Muscle of arm (tissue), 12 donors: ENCODE data around the gene NINJ2. TPM values are rescaled to one million over a fixed set of nuclear protein-coding genes. Genes with fewer than 3 reads are reported as not detected.
A peak's percentile ranks its signal among the peaks of the same experiment; 100 is the strongest.
"Not testable (repeated sequence)": the region's sequence is repeated elsewhere in the genome, so short reads cannot be mapped to it uniquely, and the experiment has no call there.

Source experiments
- DNase-seq: peaks from one replicate; pipeline ENCODE4 v3.0.0-alpha.2; 2013
- polyA plus RNA-seq, 12 donors: library from polyadenylated mRNA; unstranded; fragments of 120-200 nt; gene quantifications; one replicate each; pipeline ENCODE4 v1.2.1, GENCODE V29; 2013; ENCODE audit not compliant: insufficient read length in 12 of 12

Gene NINJ2
- polyA plus RNA-seq, 12 donors: 3.4 to 6.2 (median 4.8) TPM; not detected in 2

DNA sequence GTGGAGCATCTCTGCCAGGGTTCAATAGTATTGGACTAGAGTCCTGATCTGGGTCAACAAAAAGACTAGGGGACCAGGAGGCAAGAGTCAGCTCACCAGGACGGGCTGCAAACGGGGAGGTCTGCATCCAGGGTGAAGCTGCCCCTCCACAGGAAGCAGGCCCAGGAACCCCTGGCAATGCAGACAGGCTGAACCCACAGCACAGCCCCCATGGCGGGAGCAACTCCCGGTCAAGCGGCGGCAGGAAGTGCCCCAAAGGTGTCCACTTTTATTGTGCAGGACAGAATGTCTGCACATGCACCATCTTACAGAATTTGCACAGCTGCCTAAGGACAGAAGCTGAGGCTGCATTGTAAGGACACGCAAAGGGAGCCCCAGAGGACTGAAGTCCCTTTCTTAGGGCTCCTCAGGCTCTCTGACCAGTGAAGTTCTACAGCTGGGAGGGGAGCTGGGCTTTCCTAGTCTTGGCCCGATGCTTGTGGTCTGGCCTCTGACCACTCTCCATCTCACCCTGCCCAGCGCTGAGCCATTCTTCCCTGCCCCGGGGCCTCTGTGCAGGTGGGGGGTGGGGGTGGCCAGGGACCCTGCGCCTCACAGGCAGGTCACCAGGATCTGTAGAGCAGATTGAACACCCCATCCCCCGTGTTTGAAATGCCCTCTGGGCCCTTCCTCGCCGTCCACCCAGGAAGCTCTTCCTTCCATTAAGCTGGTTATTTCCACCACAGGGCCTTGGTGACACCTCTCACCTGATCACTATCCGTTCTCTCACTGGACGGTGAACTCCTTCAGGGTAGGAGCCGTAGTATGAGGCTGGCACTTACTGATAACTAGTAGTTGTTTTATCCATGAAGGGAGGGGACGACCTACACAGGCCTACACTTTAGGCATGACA, 75.9 kb downstream of the NINJ2 start:
- no peak for DNase-seq

DNA sequence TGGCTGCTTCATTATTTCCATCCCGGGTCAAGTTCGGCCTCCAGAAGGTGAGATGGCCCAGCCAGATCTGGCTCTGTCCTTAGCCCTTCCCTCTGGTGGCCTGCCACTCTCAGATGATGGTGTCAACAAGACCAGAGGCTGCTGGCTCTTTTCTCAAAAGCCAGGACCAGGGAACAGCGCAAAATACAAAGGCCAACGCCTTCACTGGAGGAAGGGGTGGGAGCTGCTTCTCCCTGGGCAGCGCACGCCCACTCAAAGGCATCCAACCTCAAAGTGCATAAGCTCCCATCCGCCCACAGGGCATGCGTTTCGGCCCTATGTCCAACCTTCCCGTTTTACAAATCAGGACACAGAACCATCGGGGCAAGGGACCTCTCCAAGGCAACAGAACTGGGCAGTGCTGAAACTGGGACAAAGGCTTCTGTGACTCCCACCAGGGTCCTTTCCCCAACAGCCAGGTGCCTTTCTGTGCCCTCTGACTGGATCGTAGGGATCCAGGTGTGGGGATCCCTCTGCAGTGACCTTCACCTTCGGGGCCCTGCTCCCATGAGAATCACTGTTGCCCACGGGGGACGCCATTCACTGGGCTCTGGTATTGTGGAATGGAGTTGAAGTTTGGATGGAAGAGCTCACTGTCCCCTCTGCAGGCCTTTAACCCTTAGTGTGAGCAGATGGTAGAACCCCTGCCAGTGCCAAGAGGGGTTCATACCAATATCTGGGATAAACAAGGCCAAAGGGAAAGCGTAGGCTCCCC, 76.8 kb downstream of the NINJ2 start:
- no peak for DNase-seq

DNA sequence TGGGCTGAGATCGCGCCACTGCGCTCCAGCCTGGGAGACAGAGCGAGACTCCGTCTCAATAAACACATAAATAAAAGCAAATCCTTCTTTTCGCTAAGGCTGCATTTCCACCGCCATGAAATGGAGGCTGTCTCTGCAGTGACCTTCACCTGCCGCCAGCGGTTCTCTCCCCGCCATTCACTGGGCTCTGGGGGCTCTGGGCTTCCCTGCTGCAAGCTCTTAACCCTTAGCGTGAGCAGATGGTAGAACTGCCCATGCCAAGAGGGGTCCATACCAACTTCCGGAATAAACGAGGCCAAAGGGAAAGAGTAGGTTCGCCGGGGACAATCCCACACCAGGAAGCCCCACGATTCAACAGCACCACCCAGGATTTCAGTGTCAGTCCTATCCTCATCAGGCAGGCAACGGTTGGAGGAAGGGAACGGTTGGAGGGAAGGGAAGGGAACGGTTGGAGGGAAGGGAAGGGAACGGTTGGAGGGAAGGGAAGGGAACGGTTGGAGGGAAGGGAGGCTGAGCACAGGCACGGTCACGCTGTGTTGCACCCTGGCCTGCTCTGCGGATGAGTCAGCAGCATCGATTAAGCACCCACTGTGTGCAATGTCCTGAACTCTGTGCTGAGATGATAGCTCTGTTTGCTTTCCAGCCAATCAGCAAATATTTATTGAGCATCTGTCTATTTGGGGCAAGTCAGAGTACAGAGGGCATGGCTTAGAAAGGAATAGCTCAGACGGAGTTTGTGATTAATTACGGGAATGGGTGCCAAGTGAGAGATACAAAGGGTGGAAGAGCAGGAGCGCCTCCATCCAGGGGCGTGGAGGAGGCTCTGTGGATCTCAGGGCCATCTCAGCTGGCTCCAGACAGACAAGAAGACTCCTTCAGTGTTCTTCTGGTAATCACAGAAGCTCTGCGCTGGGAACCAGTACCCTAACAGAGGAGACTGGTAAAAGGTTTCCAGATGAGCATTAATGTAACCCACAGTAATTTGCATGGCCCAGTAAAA, 77.9 kb downstream of the NINJ2 start:
- DNase-seq: no peak

DNA sequence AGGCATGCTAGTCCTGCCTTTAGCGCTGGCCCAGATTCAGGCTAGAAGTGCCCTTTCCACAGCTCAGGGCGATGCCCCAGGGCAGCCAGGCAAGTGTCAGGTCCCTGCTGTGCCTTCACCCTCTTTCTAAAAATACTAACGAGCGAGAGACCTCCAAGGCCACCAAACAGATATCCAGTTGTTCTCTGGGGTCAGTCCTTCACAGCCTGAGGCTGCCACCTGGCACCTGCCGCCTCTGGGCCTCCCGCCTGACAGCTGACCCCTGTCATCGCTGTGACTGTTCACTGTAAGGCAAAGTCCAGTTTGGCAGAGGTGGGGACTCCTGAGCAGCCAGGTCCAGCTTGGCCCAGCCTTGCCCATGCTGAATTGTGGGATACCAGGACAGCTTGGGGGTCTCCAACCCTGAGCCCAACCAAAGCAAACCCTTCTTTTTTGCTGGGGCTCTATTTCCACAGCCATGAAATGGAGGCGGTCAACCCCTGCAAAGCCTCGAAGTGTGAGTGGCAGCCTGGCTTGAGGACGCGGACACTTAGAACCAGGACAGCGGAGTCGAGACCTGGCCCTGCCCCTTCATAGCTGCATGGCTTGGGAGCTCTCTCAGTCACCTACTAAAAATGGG, 79.9 kb downstream of the NINJ2 start:
- DNase-seq: no peak

DNA sequence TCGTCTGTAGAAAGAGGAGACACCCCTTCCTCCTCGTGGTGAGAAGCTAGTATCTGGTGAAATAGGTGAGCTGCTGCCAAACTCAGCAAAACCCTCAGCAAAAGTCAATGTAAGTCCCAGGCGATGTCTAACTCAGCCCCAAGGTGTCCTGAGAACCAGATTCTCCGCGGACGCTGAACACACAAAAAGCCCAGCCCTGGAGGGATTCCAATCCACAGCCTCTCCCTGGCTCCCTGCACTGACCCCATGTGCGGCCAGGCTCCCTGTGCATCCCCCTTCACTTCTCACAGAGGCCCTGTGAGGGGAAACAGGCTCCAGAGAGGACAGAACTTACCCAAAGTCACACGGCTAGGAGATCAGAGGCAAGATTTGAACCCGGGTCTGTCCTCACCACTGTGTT, 81.5 kb downstream of the NINJ2 start:
- DNase-seq: no peak

DNA sequence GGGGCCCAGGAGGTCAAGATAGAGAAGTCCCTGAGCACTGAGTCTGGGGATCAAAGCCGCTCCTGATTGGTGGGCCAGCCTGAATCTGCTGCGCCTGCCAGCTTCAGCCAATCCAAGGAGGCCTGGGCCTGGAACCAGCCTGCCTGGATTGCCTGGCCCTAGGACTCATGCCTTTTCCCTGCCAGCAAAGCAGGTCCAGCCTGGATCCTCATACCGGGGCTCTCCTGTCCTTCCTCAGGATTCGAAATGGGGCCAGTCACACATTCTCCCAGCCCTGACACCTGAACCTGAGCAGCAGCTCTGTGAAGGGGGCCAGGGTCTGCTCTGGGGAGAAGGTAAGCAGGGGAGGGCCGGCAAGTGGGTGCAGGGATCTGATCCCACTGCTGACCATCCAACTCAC, 81.9 kb downstream of the NINJ2 start:
- DNase-seq: no peak

DNA sequence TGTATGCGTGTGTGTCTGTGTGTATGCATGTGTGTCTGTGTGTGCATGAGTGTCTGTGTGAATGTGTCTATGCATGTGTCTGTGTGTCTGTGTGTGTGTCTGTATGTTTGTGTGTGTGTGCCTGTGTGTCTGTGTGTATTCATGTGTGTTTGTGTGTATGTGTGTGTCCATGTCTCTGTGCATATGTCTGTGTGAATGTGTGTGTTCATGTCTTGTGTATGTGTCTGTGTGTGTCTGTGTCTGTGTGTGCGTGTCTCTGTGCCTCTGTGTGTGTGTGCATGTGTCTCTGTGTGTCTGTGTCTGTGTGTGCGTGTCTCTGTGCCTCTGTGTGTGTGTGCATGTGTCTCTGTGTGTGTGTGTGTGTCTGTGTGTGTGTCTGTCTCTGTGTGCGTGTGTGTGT, 82.4 kb downstream of the NINJ2 start:
- DNase-seq: no peak

DNA sequence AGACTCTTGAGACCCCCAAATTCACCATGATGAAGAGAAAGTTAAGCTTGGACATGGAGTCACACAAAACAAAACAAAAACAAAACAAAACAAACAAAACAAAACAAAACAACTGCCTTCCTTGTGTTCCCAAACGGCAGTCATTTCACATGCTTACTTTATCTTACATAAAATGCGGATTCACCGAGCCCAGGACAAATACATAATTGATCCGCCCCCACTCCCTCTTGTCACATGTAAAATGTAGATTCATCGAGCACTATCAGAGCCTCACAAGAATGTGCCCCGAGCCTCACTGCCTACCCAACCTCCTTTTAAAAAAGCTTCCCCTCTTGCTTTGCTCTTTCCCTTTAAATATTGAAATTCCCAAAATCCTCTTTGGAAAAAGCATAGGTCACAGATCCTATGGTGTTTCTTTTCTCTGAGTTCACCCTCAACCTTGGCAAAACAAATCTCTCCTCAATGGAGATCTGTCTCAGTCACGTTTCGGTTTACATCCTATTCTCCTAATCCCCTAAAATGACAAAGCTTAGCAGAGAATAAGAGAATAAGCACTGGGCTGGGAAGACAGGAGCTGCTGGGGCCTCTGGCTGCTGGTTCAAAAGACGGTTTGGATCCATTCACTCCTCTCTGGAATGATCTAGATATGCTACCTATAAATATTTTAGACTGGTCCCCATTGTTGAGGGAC, 83.7 kb downstream of the NINJ2 start:
- no peak for DNase-seq

DNA sequence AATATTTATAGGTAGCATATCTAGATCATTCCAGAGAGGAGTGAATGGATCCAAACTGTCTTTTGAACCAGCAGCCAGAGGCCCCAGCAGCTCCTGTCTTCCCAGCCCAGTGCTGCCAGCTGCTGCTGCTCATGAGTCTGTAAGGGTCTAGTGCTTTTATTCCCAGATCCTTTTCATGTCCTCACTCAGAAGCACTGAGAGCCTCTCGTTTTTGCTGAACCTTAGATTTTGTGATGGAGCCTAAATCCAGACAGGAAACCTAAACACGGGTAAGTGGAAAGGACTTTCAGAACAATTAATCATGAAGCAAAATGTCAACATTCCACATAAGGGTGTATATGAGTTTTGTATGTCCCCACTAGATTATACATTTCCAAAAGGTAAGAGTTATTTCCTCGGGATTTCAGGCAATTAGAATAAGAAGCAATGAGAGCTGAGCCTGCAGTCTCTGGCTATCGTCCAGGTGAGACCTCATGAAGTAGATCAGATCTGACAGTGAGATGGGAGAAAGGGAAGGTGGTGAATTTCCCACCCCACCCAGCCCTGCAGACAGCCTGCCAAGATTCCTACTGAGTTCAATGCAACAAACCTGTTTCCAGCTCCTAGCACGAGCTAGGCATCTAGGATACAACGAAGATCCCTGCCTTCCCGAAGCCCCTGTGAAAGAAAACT, 84.4 kb downstream of the NINJ2 start:
- DNase-seq: no peak

DNA sequence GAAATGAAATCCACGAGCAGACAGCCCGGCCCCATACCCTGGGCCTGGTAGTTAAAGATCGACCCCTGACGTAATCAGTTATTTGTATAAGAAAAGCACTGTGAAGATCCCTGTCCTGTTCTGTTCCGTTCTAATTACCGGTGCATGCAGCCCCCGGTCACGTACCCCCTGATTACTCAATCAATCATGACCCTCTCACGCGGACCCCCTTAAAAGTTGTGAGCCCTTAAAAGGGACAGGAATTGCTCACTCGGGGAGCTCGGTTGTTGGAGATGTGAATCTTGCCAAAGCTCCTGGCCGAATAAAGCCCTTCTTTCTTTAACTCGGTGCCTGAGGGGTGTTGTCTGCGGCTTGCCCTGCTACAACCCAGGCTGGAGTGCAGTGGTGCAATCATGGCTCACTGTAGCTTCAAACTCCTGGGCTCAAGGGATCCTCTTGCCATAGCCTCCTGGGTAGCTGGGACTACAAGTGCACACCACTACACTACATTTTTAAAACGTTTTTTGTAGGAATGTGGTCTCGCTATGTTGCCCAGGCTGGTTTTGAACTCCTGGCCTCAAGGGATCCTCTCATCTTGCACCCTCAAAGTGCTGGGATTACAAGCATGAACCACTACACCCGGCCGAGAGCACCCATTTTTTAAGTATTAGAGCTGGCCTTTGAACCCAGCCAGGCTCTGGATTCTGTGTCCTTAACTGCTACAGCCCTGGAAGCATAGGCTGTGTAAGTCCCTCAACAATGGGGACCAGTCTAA, 85.1 kb downstream of the NINJ2 start:
- DNase-seq: not testable (repeated sequence)

DNA sequence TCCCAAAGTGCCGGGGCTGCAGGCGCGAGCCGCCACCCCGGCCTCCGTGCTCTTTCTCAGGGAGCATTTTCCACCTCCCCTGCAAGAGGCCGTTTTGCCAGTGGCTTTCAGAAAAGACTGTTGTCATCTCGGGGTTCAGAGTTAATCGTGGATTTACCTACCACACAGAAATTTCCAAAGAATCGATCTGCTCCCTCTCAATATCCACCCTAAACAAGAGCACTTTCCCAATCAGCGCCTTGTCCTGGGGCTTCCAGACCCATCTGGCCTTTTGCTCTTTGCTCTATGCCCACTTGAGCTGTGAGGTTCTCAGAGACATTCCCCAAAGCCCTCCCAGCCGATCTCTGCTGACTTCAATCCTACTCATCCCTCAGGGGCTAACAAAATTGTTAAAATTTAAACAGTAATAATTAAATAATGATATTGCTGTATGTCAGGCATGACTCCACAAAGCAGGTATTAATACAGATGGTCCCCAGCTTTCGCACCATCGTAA, 86.6 kb downstream of the NINJ2 start:
- no peak for DNase-seq

DNA sequence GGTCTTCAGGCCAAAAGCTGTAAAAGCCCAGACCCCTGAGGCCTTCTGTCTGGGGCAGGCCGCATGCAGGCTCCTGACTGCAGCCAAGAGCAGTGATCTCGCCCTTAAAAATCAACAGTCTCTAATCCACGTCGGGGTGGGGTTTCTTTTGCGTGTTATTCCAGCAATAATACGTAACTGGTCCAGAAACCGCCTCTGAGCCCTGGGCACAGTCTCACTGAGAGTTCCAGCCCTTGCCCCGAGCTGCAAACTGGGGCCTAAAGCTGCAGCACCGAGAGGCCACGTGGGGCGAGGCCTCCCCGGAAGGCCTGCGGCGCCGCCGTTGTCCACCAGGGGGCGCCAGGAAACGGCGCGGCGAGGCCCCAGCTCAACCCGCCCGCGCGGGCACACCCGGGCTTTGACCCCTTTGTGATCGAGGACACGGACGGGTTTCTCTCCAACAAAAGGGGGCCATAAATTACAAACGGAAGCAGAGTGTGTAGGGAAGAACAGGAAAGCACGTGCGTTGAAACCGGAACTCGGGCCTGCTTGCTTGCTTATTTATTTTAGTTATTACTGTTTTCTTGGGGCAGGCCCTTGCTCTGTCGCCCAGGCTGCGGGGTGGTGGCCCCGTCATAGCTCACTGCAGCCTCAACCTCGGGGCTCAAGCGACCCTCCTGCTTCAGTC, 87.2 kb downstream of the NINJ2 start:
- peak; percentile 78 for DNase-seq

DNA sequence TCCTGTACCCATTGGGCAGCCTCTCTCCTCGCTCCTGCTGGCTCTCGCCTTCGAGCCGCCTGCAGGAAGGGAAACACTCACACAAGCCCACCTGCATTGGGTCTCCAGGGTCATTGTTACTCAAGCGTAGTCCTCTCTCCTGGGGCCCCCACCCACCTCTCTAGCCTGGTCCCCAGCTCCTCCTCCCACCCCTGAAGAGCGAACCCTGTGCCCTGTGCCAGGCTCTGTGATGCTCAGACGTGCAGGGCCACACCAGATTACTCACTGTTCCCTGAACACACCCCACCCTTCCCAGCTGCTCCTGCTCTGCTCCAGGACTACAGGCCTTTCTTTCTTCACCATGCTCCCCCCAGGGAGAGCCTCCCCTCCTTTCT, 88.1 kb downstream of the NINJ2 start:
- no peak for DNase-seq

DNA sequence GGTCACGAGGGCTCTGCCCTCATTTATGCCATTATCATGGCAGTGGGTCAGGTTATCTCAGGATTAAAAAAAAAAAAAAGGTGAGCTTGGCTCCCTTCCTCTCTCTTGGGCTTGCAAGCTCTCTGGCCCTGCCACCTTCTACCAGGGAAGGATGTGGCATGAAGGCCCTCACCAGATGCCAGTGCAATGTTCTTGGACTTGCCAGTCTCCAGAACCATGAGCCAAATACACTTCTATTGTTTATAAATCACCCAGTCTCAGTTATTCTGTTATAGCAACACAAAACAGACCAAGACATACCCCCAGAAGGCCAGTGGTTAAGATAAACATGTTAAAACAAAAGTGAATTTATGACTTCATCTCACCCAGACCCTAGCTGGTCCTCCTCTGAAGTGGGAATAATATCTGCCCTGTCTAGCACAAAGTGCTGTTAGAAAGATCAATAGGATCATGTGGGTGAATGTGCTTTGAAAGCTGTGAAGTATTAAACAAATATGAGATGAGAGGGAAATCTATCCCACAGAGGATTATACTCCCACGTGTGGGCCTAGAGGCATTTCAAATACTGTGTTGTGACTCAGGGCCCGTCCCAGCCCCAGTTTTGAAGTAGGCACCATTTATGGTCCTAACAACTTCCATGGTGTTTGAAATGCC, 88.6 kb downstream of the NINJ2 start:
- no peak for DNase-seq

DNA sequence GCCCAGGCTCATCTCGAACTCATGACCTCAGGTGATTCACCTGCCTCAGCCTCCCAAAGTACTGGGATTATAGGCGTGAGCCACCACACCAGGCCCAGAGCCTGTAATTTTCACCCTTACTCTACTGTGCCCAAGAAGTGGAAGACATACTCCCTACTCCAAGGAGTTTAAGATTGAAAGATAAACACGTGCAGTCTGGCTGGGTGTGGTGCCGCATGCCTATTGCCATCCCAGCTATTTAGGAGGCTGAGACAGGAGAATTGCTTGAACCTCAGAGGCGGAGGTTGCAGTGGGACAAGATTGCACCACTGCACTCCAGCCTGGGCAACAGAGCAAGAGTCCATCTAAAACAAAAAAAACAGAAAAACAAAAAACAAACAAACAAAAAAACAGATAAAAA, 90.0 kb downstream of the NINJ2 start:
- no peak for DNase-seq

DNA sequence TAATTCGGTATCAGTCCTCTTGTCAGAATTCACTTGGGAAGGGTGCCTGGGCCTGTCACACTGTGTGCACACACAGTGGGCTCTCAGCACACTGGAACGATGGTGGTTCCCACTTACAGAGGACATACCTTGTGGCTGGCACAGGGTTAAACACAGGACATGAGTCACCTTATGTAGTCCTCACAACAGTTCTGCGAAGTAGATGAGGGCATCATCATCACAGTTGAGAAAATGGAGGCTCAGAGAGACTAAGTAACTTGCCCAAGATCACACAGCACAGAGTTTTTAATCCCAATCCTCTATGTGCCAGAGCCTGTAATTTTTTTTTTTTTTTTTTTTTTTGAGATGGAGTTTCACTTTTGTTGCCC, 90.7 kb downstream of the NINJ2 start:
- DNase-seq: no peak

DNA sequence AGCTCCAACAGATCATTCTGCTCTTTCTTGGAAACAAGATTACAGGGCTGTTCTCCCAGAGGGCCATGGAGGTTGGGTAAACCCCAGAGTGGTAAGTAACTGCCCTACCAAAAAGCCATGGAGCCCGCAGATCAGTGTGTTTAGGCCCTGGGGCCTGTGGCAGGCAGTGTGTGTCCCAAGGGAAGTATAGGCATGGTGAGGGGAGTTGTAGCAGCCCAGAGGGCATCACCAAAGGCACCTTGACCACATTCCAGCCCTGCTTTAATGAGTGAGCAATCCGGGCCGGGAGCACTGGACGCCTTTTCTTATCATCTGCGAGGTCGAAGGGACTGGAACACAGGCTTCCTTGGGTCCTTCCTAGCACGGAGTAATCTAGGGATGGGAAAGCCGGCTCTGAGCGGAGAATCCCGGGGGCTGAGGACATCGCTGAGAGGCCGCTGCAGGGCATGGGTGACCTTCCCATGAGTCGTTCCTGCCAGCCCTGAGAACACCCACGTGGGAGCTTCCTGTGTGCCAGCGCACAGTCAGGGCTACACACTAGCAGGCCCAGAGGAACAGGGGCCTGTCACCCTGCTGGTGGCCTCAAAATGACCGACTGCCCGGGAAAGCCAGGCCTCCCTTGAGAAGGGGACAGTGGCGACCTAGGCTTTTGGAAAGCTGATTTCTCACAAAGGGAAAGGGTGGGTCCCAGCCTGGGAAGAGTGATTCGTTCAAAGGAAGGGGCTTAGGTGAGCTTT, 91.3 kb downstream of the NINJ2 start:
- no peak for DNase-seq
